ENCODE data around the gene VIP.

- TF ChIP-seq CTCF (IDR thresholded peaks at IDR 0.05; ENCODE audit: low read length) (no peak), EZH2 (IDR thresholded peaks at IDR 0.05; ENCODE audit: borderline replicate concordance, low read length) (no peak)
These were observed 24.3 kb upstream of the VIP start for GRCh38 chr6:152726313-152726712.

Measured in OCI-LY1 (cell line).